HepG2 (cell line): Measurements from ENCODE around the gene ARHGAP19. TPM values are rescaled to one million over a fixed set of nuclear protein-coding genes. Genes with fewer than 3 reads are reported as not detected.

ENCODE experiments used
- ATAC-seq: fragments of 200-7000 bp; cut with Tn5 transposase; 3 replicates; pipeline ENCODE4 v1.9.1; 2020; ENCODE audit warnings: mild to moderate bottlenecking, moderate library complexity
- BruUV-seq: library from RNA; stranded (reverse); fragments of 400-500 nt; replicated peaks from 2 replicates; lab custom pipeline; 2021; lab: Mats Ljungman, UMichigan
- CTCF ChIA-PET: fragments of 300-600 bp; formaldehyde crosslinking; extraction: SDS; loops from one replicate; lab custom pipeline; 2021; ENCODE audit warnings: low total read pairs, inconsistent platforms, low intra/inter-chr PET ratio; lab: Yijun Ruan, JAX
- POLR2A ChIA-PET: fragments of 350-600 bp; sonication (Branson Sonifier 250); formaldehyde crosslinking; loops from one replicate; lab custom pipeline; 2020; ENCODE audit warnings: antibody characterized with exemption, inconsistent platforms; lab: Yijun Ruan, JAX
- DNase-seq: peaks from one replicate; pipeline ENCODE4 v3.0.0-alpha.2; 2015; ENCODE audit warnings: low spot score
- FAIRE-seq: peaks from 3 replicates; lab custom pipeline; 2011; peaks lifted over from hg19 to GRCh38; lab: Jason Lieb, UNC
- H2AFZ ChIP-seq: one replicate; pipeline ENCODE4 v1.6.1; 2011; ENCODE audit warnings: low read length, inconsistent platforms
- H3K27ac ChIP-seq: fragments of 300-600 bp; 3 replicates; pipeline ENCODE4 v1.8.0; 2011; ENCODE audit warnings: mixed run types, mild to moderate bottlenecking, mixed read lengths, low read length, inconsistent platforms; ENCODE audit not compliant: insufficient read depth; ENCODE audit errors: extremely low read length
- H3K27me3 ChIP-seq, 2 experiments: fragments of 200-600 bp in 1 of 2; 2 replicates in 1 of 2; 3 replicates in 1 of 2; pipeline versions ENCODE4 v1.6.0 to v1.8.0; 2011; ENCODE audit warnings: low read length in 2 of 2, mild to moderate bottlenecking in 2 of 2, moderate library complexity in 2 of 2, inconsistent platforms in 1 of 2; ENCODE audit not compliant: insufficient read depth in 2 of 2, control insufficient read depth in 1 of 2
- H3K36me3 ChIP-seq, 2 experiments: fragments of 200-600 bp in 1 of 2; replicated peaks in 1 of 2; 2 replicates in 1 of 2; 3 replicates in 1 of 2; pipeline versions ENCODE4 v1.5.1 to v1.8.0; 2011; ENCODE audit warnings: low read length in 2 of 2, inconsistent platforms in 1 of 2; ENCODE audit not compliant: insufficient read depth in 2 of 2, control insufficient read depth in 1 of 2
- H3K4me1 ChIP-seq: 2 replicates; pipeline ENCODE4 v1.5.1; 2012; ENCODE audit warnings: low read length, inconsistent platforms; ENCODE audit not compliant: insufficient read depth
- H3K4me2 ChIP-seq: 2 replicates; pipeline ENCODE4 v1.6.0; 2011; ENCODE audit warnings: low read depth, low read length, inconsistent platforms
- H3K4me3 ChIP-seq, 3 experiments: fragments of 200-600 bp in 1 of 3; sonication (generic), shearing (Covaris generic) in 1 of 3; replicated peaks in 1 of 3; 2 replicates each; pipeline ENCODE4 v1.5.1; 2011 to 2016; ENCODE audit warnings: low read length in 3 of 3, inconsistent platforms in 2 of 3, low read depth in 2 of 3, mild to moderate bottlenecking in 2 of 3, control low read depth in 1 of 3, mixed read lengths in 1 of 3; ENCODE audit not compliant: insufficient read depth in 1 of 3
- H3K79me2 ChIP-seq: one replicate; pipeline ENCODE4 v1.6.1; 2011; ENCODE audit warnings: low read length, inconsistent platforms; ENCODE audit not compliant: insufficient read depth
- H3K9ac ChIP-seq: 2 replicates; pipeline ENCODE4 v1.6.0; 2011; ENCODE audit warnings: mild to moderate bottlenecking, low read depth, low read length, inconsistent platforms; ENCODE audit not compliant: insufficient read depth
- H3K9me3 ChIP-seq: 2 replicates; pipeline ENCODE4 v1.5.1; 2012; ENCODE audit warnings: mild to moderate bottlenecking, low read length
- H4K20me1 ChIP-seq: 2 replicates; pipeline ENCODE4 v1.6.0; 2011; ENCODE audit warnings: inconsistent platforms, mild to moderate bottlenecking, low read length, moderate library complexity; ENCODE audit not compliant: insufficient read depth
- MED8 ChIP-seq: sonication (generic); formaldehyde crosslinking; IDR thresholded peaks from 2 replicates; pipeline ENCODE4 v1.8.1; 2023; ENCODE audit warnings: mild to moderate bottlenecking, missing genetic modification reagents; ENCODE audit not compliant: insufficient replicate concordance
- NFIC ChIP-seq: IDR thresholded peaks from 2 replicates; pipeline ENCODE4 v1.6.1; 2012; ENCODE audit warnings: mild to moderate bottlenecking, low read length, inconsistent platforms
- NR2F6 ChIP-seq, 2 experiments: IDR thresholded peaks; 2 replicates each; pipeline ENCODE4 v1.6.1; 2016; ENCODE audit warnings: antibody characterized with exemption in 1 of 2, mild to moderate bottlenecking in 1 of 2
- POLR2A ChIP-seq, 2 experiments: IDR thresholded peaks; 2 replicates each; pipeline ENCODE4 v1.6.1; 2011; ENCODE audit warnings: low read depth in 2 of 2, low read length in 2 of 2, mild to moderate bottlenecking in 1 of 2, moderate library complexity in 1 of 2; ENCODE audit not compliant: insufficient read depth in 1 of 2
- PPARG ChIP-seq: conservative IDR thresholded peaks from 2 replicates; pipeline ENCODE4 v1.6.1; 2016; ENCODE audit warnings: missing biosample characterization, missing genetic modification reagents
- TGIF2 ChIP-seq: IDR thresholded peaks from 2 replicates; pipeline ENCODE4 v1.6.1; 2016; ENCODE audit warnings: control low read depth, missing compliant biosample characterization
- WGBS: methylation state at CpG from one replicate; pipeline ENCODE4 v1.1.6; 2017; ENCODE audit warnings: low lambda C conversion rate; 5-methylcytosine and 5-hydroxymethylcytosine counted together
- in situ Hi-C: cut with HindIII; loops from 2 replicates; pipeline ENCODE4 v1.10.0; 2017; ENCODE audit warnings: low pct_unique_long_range_greater_than_20kb; ENCODE audit not compliant: extremely low pct_ligation_motif_present
- intact Hi-C: fragments of 100-400 bp; cut with micrococcal nuclease; formaldehyde crosslinking; loops from one replicate; pipeline ENCODE4 v1.10.0; 2022; ENCODE audit not compliant: unreplicated experiment
- polyA plus RNA-seq, 8 experiments: library from polyadenylated mRNA; depleted of rRNA in 3 of 8; stranded (reverse) in 7 of 8; unstranded in 1 of 8; fragments of >200 nt; fragmentation: Illumina TruSeq in 4 of 8; extraction: Trizol in 4 of 8; gene quantifications; 2 replicates each; pipeline versions ENCODE4 v1.2.1 to v1.2.3, GENCODE V29; 2011 to 2016; ENCODE audit warnings: low read depth in 4 of 8, missing spikeins in 1 of 8, mixed read lengths in 1 of 8; ENCODE audit not compliant: insufficient read depth in 1 of 8
- total RNA-seq, 5 experiments: library from RNA; depleted of rRNA; stranded (reverse); fragments of >200 nt; fragmentation: Illumina TruSeq; extraction: Trizol; gene quantifications; 2 replicates each; pipeline ENCODE4 v1.2.3, GENCODE V29; 2016; ENCODE audit warnings: low read depth in 1 of 5
- TF ChIP-seq, protein P1 (sequence below): sonication (generic); formaldehyde crosslinking; IDR thresholded peaks from 2 replicates; pipeline ENCODE4 v1.4.0; 2020; ENCODE audit warnings: missing genetic modification reagents

Gene ARHGAP19
- total and polyA plus RNA-seq, 2 of the 13 experiments (the other 11 are each of a cell fraction or from before 2014, with no cell fraction given): 7.6 to 10.0 TPM

DNA sequence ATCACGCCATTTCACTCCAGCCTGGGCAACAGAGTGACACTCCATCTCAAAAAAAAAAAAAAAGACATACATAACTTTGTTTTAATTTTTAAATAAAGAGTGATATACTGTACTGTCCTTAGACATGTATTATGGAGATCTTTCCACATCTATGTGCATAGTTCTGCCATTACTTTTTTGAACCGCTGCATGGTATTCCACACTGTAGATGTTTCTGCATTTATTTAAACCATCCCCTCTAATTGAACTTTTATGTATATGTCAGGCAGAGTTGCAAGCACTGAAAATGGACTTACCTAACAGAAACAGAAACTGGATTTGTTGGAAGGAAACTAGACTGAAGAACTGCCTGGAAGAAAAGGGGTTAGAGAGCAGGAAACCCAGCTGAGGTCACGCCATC lies 8.5 kb upstream of the ARHGAP19 start:
- Histone ChIP-seq H3K4me1 (peaks cover 35% of the 10 kb centered on the region), H3K79me2 (no peaks in the 10 kb centered on the region), H3K27ac (no peak overlapping the region), H2AFZ (no peak overlapping the region), H3K9ac (no peak overlapping the region), H3K4me3 (no peak overlapping the region), H3K36me3 (no peaks in the 10 kb centered on the region), H3K4me2 (no peak overlapping the region; the same call in 1 of the 2 replicates), H3K27me3 (no peaks in the 10 kb centered on the region), H4K20me1 (no peaks in the 10 kb centered on the region), H3K9me3 (no peaks in the 10 kb centered on the region)
- no peak for ATAC-seq
- DNase-seq: no peak
- no peak for FAIRE-seq
- CTCF ChIA-PET: no interaction called here
- intact Hi-C loops (no loop called here), in situ Hi-C loops (no loop called here)
- 72% methylated on average over 3 of the region's 3 CpGs for WGBS
- TF ChIP-seq POLR2A (IDR thresholded peaks at IDR 0.05; ENCODE audit: insufficient read depth in 1 of 2, low read depth in 2 of 2, low read length in 2 of 2): no peak
- no peak for TF ChIP-seq MED8
- POLR2A ChIA-PET: no interaction called here
- no TSS peak for BruUV-seq

DNA sequence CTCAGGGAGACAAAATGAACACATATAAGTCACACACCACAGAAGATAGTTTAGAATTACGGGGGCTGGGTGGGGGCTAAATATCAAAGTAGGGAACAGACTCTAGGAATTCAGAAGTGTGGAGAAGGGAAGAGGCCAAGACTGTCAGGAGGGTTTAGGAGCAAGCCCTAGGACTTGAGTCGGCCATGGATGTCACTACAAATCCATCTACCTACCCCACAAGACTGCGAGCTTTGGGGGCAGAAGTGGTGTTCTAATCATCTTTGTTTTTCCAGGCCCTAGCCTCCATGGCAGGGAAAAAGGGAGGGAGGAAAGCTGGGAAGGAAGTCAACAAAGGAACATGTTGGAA lies 5.8 kb upstream of the ARHGAP19 start:
- Histone ChIP-seq H3K79me2 (no peaks in the 10 kb centered on the region), H3K4me3 (peak overlapping the region in 1 of 3 experiments; percentile 11; a peak in 1 of 6 replicates), H3K36me3 (no peaks in the 10 kb centered on the region), H3K9ac (peak overlapping the region; percentile 28; the same call in 1 of the 2 replicates), H3K27me3 (no peaks in the 10 kb centered on the region), H3K27ac (no peak overlapping the region), H3K4me2 (peak overlapping the region; percentile 70), H3K4me1 (peaks cover 52% of the 10 kb centered on the region), H3K9me3 (no peaks in the 10 kb centered on the region), H4K20me1 (no peaks in the 10 kb centered on the region), H2AFZ (peak overlapping the region; percentile 42)
- POLR2A ChIA-PET: no interaction called here
- BruUV-seq: no TSS peak
- in situ Hi-C loops (no loop called here), intact Hi-C loops (no loop called here)
- ATAC-seq (peak; percentile 27), DNase-seq (no peak), FAIRE-seq (no peak)
- WGBS: 15% methylated on average over 3 of the region's 3 CpGs
- TF ChIP-seq PPARG (CRISPR knock-in tag): 0 out of 2 replicates have a peak, but pooled peaks have one; percentile 1
- no peak for TF ChIP-seq TGIF2 (CRISPR knock-in tag)
- no peak for TF ChIP-seq NFIC
- 0 out of 2 replicates have a peak, but pooled peaks have one; percentile 1 for TF ChIP-seq NR2F6 (IDR thresholded peaks at IDR 0.05)
- no peak for TF ChIP-seq NR2F6 (CRISPR knock-in tag; IDR thresholded peaks at IDR 0.05)
- TF ChIP-seq, protein P1, sequence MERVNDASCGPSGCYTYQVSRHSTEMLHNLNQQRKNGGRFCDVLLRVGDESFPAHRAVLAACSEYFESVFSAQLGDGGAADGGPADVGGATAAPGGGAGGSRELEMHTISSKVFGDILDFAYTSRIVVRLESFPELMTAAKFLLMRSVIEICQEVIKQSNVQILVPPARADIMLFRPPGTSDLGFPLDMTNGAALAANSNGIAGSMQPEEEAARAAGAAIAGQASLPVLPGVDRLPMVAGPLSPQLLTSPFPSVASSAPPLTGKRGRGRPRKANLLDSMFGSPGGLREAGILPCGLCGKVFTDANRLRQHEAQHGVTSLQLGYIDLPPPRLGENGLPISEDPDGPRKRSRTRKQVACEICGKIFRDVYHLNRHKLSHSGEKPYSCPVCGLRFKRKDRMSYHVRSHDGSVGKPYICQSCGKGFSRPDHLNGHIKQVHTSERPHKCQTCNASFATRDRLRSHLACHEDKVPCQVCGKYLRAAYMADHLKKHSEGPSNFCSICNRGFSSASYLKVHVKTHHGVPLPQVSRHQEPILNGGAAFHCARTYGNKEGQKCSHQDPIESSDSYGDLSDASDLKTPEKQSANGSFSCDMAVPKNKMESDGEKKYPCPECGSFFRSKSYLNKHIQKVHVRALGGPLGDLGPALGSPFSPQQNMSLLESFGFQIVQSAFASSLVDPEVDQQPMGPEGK (CRISPR knock-in tag): peak; percentile 31; the same call in 1 of the 2 replicates
- CTCF ChIA-PET: no interaction called here
